ENCODE data around the gene TOMM5.
A peak's percentile ranks its signal among the peaks of the same experiment; 100 is the strongest.

Gene TOMM5

GRCh38 chr9:37592108-37592951 lies at the start of gene TOMM5:
Gene TOMM5 (minus strand): TSS chr9:37592597. CDS start chr9:37592532, 65 bp downstream.
- peak; percentile 90 for DNase-seq (ENCODE audit: low spot score)

- DNase-seq (ENCODE audit: low spot score) = no peak
These were observed 48.9 kb upstream of the TOMM5 start for GRCh38 chr9:37641331-37641730.

GRCh38 chr9:37640246-37640645 lies 47.8 kb upstream of the TOMM5 start:
- DNase-seq (ENCODE audit: low spot score) = no peak

- DNase-seq (ENCODE audit: low spot score) = no peak
These were observed 47.4 kb upstream of the TOMM5 start for GRCh38 chr9:37639841-37640240.

GRCh38 chr9:37639109-37639762 lies 46.8 kb upstream of the TOMM5 start:
- DNase-seq (ENCODE audit: low spot score) = no peak

GRCh38 chr9:37636511-37637448 lies 44.4 kb upstream of the TOMM5 start:
- no peak for DNase-seq (ENCODE audit: low spot score)

GRCh38 chr9:37635808-37636207 lies 43.4 kb upstream of the TOMM5 start:
- no peak for DNase-seq (ENCODE audit: low spot score)

- no peak for DNase-seq (ENCODE audit: low spot score)
These were observed 40.1 kb upstream of the TOMM5 start for GRCh38 chr9:37632479-37632878.

- DNase-seq (ENCODE audit: low spot score) = no peak
These were observed 34.4 kb upstream of the TOMM5 start for GRCh38 chr9:37626708-37627292.

GRCh38 chr9:37625758-37626147 lies 33.4 kb upstream of the TOMM5 start:
- no peak for DNase-seq (ENCODE audit: low spot score)

- DNase-seq (ENCODE audit: low spot score) = no peak
These were observed 32.8 kb upstream of the TOMM5 start for GRCh38 chr9:37625036-37625757.

- DNase-seq (ENCODE audit: low spot score) = no peak
These were observed 31.7 kb upstream of the TOMM5 start for GRCh38 chr9:37624073-37624472.

GRCh38 chr9:37623267-37623666 lies 30.9 kb upstream of the TOMM5 start:
- DNase-seq (ENCODE audit: low spot score) = no peak

GRCh38 chr9:37622462-37622861 lies 30.1 kb upstream of the TOMM5 start:
- no peak for DNase-seq (ENCODE audit: low spot score)

GRCh38 chr9:37621273-37622121 lies 29.1 kb upstream of the TOMM5 start:
- DNase-seq (ENCODE audit: low spot score) = no peak

- no peak for DNase-seq (ENCODE audit: low spot score)
These were observed 28.0 kb upstream of the TOMM5 start for GRCh38 chr9:37620396-37620795.

GRCh38 chr9:37619806-37620205 lies 27.4 kb upstream of the TOMM5 start:
- no peak for DNase-seq (ENCODE audit: low spot score)

GRCh38 chr9:37618817-37619216 lies 26.4 kb upstream of the TOMM5 start:
- no peak for DNase-seq (ENCODE audit: low spot score)

GRCh38 chr9:37617832-37618231 lies 25.4 kb upstream of the TOMM5 start:
- no peak for DNase-seq (ENCODE audit: low spot score)

- DNase-seq (ENCODE audit: low spot score) = no peak
These were observed 24.8 kb upstream of the TOMM5 start for GRCh38 chr9:37617161-37617560.

Data from LoVo (cell line).